Body of pancreas (tissue), 4 donors: ENCODE measurements around the gene SGPL1. TPM values are rescaled to one million over a fixed set of nuclear protein-coding genes. Genes with fewer than 3 reads are reported as not detected.

Source experiments
- ATAC-seq: fragments of 150-250 bp; one replicate; pipeline ENCODE4 v1.9.1; 2016
- DNase-seq, 4 donors: peaks; one replicate each; pipeline ENCODE4 v3.0.0-alpha.2; 2019
- H3K27ac ChIP-seq, 4 donors: fragments of 200-600 bp; sonication (generic); 1 replicate in 3 of 4; 2 replicates in 1 of 4; pipeline versions ENCODE4 v1.5.1 to v1.6.1; 2016 to 2019; ENCODE audit warnings: mild to moderate bottlenecking in 1 of 4, mixed read lengths in 1 of 4, moderate library complexity in 1 of 4
- H3K27me3 ChIP-seq, 2 donors: fragments of 200-600 bp; sonication (generic); one replicate each; pipeline ENCODE4 v1.6.0; 2016; ENCODE audit warnings: mild to moderate bottlenecking in 1 of 2
- H3K36me3 ChIP-seq, 2 donors: fragments of 200-600 bp; sonication (generic); replicated peaks in 1 of 2; 2 replicates each; pipeline ENCODE4 v1.5.1; 2016; ENCODE audit warnings: low read depth in 2 of 2; ENCODE audit not compliant: insufficient read depth in 1 of 2
- H3K4me1 ChIP-seq: fragments of 200-600 bp; sonication (generic); one replicate; pipeline ENCODE4 v1.6.0; 2016
- H3K4me3 ChIP-seq, 2 donors: fragments of 200-600 bp; sonication (generic); 1 replicate in 1 of 2; 2 replicates in 1 of 2; pipeline ENCODE4 v1.5.1; 2016 to 2019
- H3K9me3 ChIP-seq, 3 donors: fragments of 200-600 bp; sonication (generic); 1 replicate in 2 of 3; 2 replicates in 1 of 3; pipeline ENCODE4 v1.5.1; 2016
- POLR2A ChIP-seq, 3 donors: fragments of 450-650 bp; IDR thresholded peaks; one replicate each; pipeline ENCODE4 v1.6.1; 2016; ENCODE audit warnings: antibody characterized with exemption in 3 of 3, mild to moderate bottlenecking in 2 of 3
- WGBS, 2 donors: methylation state at CpG; one replicate each; pipeline ENCODE4 v1.1.5; 2017; 5-methylcytosine and 5-hydroxymethylcytosine counted together
- intact Hi-C: fragments of 100-400 bp; cut with DNase I; formaldehyde crosslinking; loops from one replicate; pipeline ENCODE4 v1.15.1; 2023
- total RNA-seq, 2 donors: library from RNA; depleted of rRNA; stranded (reverse); fragments of >200 nt; gene quantifications; one replicate each; pipeline ENCODE4 v1.1.0, GENCODE V29; 2016
- TF ChIP-seq, protein P1 (sequence below), 7 experiments: fragments of 450-650 bp in 4 of 7; fragments of 200-600 bp in 3 of 7; sonication (generic) in 3 of 7; IDR thresholded peaks; one replicate each; pipeline ENCODE4 v1.5.1; 2016 to 2019; ENCODE audit warnings: antibody characterized with exemption in 7 of 7

Gene SGPL1
- total RNA-seq, 2 donors from 2014 or later, result 36.3 to 43.8 TPM

GRCh38 chr10:70784016-70784415 lies 31.7 kb upstream of the SGPL1 start:
- H3K4me3 ChIP-seq, result no peak overlapping the region
- no peak overlapping the region for H3K27ac ChIP-seq
- H3K9me3 ChIP-seq, result no peaks in the 10 kb centered on the region
- no peak for DNase-seq
- no peaks in the 10 kb centered on the region for H3K27me3 ChIP-seq
- intact Hi-C loops, result no loop called here
- ATAC-seq, result no peak
- H3K36me3 ChIP-seq, result no peaks in the 10 kb centered on the region
- H3K4me1 ChIP-seq, result no peaks in the 10 kb centered on the region
- no peak for TF ChIP-seq POLR2A (IDR thresholded peaks at IDR 0.05)
- TF ChIP-seq, protein P1, sequence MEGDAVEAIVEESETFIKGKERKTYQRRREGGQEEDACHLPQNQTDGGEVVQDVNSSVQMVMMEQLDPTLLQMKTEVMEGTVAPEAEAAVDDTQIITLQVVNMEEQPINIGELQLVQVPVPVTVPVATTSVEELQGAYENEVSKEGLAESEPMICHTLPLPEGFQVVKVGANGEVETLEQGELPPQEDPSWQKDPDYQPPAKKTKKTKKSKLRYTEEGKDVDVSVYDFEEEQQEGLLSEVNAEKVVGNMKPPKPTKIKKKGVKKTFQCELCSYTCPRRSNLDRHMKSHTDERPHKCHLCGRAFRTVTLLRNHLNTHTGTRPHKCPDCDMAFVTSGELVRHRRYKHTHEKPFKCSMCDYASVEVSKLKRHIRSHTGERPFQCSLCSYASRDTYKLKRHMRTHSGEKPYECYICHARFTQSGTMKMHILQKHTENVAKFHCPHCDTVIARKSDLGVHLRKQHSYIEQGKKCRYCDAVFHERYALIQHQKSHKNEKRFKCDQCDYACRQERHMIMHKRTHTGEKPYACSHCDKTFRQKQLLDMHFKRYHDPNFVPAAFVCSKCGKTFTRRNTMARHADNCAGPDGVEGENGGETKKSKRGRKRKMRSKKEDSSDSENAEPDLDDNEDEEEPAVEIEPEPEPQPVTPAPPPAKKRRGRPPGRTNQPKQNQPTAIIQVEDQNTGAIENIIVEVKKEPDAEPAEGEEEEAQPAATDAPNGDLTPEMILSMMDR (IDR thresholded peaks at IDR 0.05), result no peak
- 53 to 66% methylated on average over 5 of the region's 5 CpGs for whole genome bisulfite sequencing, 2 donors

- DNase-seq, result no peak
- ATAC-seq, result no peak
- Histone ChIP-seq H3K36me3 (no peaks in the 10 kb centered on the region), H3K27ac (no peak overlapping the region), H3K9me3 (no peaks in the 10 kb centered on the region), H3K4me3 (no peak overlapping the region), H3K4me1 (no peaks in the 10 kb centered on the region), H3K27me3 (no peaks in the 10 kb centered on the region)
- intact Hi-C loops, result no loop called here
- WGBS, 2 donors, result 45 to 78% methylated on average over 2 of the region's 2 CpGs
- TF ChIP-seq, protein P1 (IDR thresholded peaks at IDR 0.05), result no peak
- no peak for TF ChIP-seq POLR2A (IDR thresholded peaks at IDR 0.05)
Observed at GRCh38 chr10:70784471-70784870, 31.3 kb upstream of the SGPL1 start.

DNA sequence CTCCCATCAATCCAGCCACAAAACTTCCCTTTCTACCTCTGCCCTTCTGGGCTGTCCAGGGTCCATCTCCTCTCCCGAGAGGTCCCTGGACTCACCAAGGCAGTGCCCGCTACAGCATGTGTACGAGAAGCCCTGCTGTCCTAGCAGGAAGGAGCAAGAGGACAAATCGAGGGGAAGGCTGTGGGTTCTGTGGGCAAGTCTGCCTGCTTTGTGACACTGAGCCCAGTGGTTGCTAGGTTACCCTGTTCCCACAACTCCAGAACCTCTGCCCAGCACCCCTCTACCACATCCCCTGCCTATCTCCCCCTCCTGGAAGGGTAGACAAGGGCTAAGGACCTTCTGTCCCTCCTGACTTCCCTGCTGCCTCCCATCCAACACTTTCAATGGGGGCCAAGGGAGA lies 30.6 kb upstream of the SGPL1 start, which contains the start of gene TBATA:
Gene TBATA, minus strand, starts transcription at position 188 of the 400 bp plus-strand sequence. CDS start 1,998 bp downstream, outside the sequence.
- H3K36me3 ChIP-seq, result no peaks in the 10 kb centered on the region
- ATAC-seq (no peak), DNase-seq (no peak)
- H3K9me3 ChIP-seq, result no peaks in the 10 kb centered on the region
- H3K27me3 ChIP-seq, result no peaks in the 10 kb centered on the region
- no peaks in the 10 kb centered on the region for H3K4me1 ChIP-seq
- no peak for TF ChIP-seq POLR2A (IDR thresholded peaks at IDR 0.05)
- TF ChIP-seq, protein P1 (IDR thresholded peaks at IDR 0.05), result no peak
- H3K4me3 ChIP-seq, result no peak within 1 kb of the TSS
- 26 to 54% methylated on average over 4 of the region's 4 CpGs for WGBS, 2 donors
- H3K27ac ChIP-seq, result no peak within 1 kb of the TSS
- intact Hi-C loops, result no loop called here

GRCh38 chr10:70786799-70787415 lies 28.8 kb upstream of the SGPL1 start:
- H3K9me3 ChIP-seq, result no peaks in the 10 kb centered on the region
- no peak overlapping the region for H3K27ac ChIP-seq
- 64 to 73% methylated on average over 5 of the region's 5 CpGs for WGBS, 2 donors
- H3K27me3 ChIP-seq, result no peaks in the 10 kb centered on the region
- intact Hi-C loops, result no loop called here
- DNase-seq, result no peak
- no peak overlapping the region for H3K4me3 ChIP-seq
- TF ChIP-seq, protein P1 (IDR thresholded peaks at IDR 0.05), result no peak
- TF ChIP-seq POLR2A (IDR thresholded peaks at IDR 0.05), result no peak
- H3K36me3 ChIP-seq, result no peaks in the 10 kb centered on the region
- H3K4me1 ChIP-seq, result no peaks in the 10 kb centered on the region
- no peak for ATAC-seq
